Globus pallidus (tissue), 1 donor: Measurements from ENCODE around the gene ZDHHC24.

Experiments used
- DNase-seq: peaks from one replicate; pipeline ENCODE4 v3.0.0-alpha.2; 2015; ENCODE audit warnings: low spot score

The ZDHHC24 gene

DNA sequence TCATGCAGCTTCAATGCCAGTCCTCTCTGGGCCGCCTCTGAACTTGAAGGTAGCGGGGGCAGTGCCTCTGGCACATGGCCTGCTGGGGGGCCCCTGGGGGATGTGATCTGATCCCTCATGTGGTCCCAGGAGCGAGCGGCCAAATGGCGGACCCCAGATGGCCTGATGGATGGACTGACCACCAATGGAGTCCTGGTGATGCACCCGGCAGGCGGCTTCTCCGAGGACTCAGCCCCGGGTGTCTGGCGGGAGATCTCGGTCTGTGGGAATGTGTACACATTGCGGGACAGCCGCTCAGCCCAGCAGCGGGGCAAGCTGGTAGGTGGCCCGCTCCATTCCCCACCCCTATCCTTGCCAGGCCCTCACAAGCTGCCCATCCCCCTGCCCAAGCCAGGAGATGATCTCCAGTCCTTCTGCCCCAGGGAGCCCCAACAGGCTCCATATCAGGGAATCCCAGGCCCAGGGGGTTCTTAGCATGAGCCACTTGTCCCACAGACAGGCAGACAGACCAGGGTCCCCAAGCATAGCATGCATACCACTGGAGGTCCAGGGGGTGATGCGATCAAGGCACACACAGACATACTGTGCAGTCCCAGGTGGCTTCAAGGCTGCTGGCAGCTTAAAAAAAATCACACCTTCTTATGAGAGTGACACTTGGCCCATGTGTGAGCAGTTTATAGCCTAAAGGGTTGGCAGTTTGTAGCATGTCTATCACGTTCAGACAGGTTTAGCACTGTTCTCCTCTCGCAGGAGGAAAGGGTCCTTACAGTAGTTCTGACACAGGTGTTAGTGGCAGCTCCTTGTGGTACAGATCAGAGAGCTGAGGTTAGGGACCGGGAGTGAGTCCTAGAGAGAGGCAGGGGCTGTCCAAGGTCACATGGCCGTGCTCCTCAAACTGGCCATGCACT lies 72.0 kb downstream of the ZDHHC24 start:
- no peak for DNase-seq

DNA sequence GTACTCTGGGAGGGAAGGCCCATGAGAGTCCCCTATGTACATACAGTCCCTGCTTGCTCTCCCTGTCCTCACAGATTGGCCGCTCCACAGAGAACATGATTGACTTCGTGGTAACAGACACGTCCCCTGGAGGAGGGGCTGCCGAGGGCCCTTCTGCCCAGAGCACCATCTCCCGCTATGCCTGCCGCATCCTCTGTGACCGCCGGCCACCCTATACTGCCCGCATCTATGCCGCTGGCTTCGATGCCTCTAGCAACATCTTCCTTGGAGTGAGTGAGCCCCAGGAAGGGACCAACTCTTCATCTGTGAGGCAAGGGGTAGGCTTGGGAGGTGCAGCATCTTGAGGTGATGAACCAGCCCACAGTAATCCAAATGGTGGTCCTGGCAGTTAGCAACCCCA lies 72.7 kb downstream of the ZDHHC24 start:
- DNase-seq: no peak

DNA sequence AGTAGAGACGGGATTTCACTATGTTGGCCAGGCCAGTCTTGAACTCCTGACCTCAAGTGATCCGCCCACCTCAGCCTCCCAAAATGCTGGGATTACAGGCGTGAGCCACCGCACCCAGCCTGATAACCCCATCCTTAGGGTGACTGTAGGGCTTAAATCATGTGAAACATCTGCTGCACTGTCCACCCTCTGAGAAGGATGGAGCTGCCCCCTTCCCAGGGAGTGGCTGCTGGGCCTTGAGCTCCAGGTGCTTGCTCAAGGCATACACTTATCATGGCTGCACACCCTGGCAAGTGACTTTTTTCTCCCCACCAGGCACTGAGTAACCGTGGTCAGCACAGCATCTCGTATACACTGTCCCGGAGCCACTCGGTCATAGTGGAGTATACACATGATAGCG lies 73.8 kb downstream of the ZDHHC24 start:
- DNase-seq: no peak

DNA sequence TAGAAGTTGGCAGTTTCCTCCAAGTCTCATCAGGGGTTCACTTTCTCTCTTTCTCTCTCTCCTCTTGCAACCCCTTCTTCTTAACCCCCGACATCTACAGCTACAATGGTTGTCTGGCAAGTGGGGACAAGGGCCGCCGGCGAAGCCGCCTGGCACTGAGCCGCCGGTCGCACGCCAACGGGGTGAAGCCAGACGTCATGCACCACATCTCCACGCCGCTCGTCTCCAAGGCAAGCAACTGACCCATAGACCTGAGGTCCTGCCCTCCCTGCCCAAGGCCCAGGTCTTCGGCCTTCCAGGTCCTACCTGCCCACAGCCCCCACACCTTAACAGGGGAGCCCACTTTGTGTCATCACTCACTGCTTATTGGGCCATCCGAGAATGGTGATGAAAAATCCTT lies 74.7 kb downstream of the ZDHHC24 start:
- DNase-seq: no peak
